Frontal cortex (tissue), 4 donors: ENCODE data around the gene MIGA1. TPM values are rescaled to one million over a fixed set of nuclear protein-coding genes. Genes with fewer than 3 reads are reported as not detected.

ENCODE experiments used
- DNase-seq, 2 donors: peaks; one replicate each; pipeline ENCODE4 v3.0.0; 2012; ENCODE audit warnings: low spot score in 2 of 2
- FAIRE-seq: peaks from 2 replicates; lab custom pipeline; 2012; peaks lifted over from hg19 to GRCh38; lab: Jason Lieb, UNC
- total RNA-seq: library from RNA; depleted of rRNA; stranded (reverse); fragments of >200 nt; gene quantifications from one replicate; pipeline ENCODE4 v1.2.3, GENCODE V29; 2014
- donor health status: control.
- donor health status: control.
- donor health status: control.

The MIGA1 gene
- total RNA-seq, 1 donor from 2014 or later: 24.1 TPM

DNA sequence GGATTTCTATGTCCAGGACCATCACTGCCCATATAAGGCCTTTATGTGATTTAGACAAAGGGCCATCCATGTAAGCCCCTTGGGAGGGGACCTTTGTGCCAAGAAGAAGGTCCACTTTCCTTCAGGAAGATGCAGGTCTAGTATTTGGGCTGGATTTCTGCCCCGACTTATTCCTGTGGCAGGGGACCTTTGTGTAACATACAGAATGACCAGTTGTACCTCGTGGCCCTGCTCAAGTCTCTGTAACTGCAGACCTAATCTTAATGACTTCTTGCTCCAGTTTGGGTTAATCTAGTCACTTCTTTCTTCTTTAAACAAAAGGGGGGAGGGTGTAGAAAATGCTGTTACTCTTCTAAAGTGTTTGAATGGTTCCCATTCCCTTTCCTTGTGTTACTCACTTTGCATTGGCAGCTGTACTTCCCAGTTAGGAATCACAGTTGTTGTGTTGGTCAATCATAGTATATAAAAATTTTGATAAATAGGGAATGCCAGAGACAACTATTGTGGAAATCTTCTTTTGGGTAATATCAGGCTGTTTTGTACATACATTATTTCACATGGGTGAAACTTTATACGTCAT is 54.2 kb downstream of the MIGA1 start:
- FAIRE-seq: no peak
- DNase-seq: no peak

DNA sequence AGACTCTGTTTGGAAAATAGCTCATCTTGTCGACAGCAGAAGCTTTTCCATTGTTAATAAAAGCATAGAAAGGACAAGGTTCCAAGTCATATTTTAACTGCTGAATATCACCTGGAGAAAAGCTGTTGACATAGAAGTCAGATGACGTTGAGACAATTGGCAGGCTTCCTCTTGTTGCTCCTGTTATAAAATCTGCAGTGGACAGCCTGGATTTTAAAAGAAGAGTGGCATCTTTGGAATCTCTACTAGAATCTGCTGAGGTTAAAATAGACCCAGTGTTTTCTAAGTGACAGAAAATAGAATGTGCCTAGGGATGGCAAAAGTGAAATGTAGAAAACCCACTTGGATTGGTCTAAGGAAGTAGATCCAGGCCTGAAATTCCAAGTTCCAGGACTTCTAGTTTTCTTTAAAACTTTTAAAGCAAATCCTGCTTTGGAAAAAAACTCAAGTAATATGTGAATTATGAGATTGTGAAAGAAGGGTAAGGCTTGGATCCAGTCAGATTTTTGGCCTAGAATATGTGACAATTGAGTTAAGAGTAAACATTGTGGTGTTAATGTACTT is 55.4 kb downstream of the MIGA1 start:
- DNase-seq: no peak

DNA sequence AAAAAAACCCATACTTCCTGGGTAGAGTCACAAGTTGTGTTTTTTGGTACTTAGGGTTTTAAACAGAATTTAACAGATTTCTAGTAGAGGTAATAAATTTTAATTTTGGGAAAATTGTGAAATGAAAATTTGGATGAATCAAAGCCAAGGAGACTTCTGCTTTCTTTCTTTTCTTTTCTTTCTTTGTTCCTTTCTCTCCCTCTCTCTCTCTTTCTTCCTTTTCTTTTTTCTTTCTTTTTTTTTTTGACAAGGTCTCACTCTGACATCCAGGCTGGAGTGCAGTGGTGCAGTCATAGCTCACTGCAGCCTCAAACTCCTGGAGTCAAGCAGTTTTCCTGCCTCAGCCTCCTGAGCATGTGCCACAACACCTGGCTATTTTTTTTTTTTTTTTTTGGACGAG is 62.1 kb downstream of the MIGA1 start:
- FAIRE-seq (no peak), DNase-seq (no peak)

More for the DNA sequence above, 55.4 kb downstream of the MIGA1 start:
- FAIRE-seq: no peak

DNA sequence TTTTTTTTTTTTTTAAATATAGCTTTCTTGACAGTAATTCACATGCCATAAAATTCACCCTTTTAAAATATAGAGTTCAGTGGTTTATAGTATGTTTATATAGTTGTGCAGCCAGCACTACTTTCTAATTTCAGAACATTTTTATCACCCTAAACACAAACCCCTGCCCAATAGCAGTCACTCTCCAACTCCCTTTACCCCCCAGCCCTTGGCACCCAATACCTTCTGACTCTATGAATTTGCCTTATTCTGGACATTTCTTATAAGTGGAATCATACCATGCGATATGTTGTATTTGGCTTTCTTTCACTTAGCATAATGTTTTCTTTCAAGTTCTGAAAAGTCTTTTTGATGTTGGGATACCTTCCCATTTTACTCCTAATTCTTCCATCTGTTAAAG is 66.5 kb downstream of the MIGA1 start:
- FAIRE-seq: no peak

DNA sequence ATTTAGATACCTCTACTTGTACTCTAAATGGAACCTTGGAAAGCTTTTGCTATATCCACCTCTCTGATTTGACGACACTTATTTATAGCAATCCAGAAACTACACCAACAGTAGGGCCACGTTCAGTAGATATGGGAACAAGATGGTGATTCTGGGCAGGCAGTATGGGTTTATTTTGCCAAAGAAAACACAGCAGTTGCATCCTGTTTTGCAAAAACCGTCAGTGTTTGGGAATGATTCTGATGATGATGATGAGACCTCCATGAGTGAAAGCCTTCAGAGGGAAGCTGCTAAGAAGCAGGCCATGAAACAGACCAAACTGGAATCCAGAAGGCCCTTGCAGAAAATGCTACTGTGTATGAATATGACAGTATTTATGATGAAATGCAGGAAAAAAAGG is 67.5 kb downstream of the MIGA1 start:
- DNase-seq (no peak), FAIRE-seq (no peak)

More for the DNA sequence above, 66.5 kb downstream of the MIGA1 start:
- no peak for DNase-seq

DNA sequence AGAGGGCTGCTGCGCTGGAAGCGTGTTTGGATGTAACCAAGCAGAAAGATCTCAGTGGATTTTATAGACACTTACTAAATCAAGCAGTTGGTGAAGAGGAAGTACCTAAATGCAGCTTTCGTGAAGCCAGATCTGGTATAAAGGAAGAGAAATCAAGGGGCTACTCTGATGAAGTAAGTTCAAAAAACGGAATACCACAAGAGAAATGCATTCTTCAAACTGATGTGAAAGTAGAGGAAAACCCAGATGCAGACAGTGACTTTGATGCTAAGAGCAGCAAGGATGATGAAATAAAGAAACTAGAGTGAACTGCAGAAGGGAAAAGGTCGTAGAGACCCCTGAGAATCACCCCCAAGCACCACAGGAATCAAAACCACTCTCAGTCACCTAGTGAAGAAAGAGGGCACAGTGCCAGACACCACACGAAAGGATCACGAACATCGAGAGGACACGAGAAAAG is 68.2 kb downstream of the MIGA1 start:
- FAIRE-seq (no peak), DNase-seq (no peak)

DNA sequence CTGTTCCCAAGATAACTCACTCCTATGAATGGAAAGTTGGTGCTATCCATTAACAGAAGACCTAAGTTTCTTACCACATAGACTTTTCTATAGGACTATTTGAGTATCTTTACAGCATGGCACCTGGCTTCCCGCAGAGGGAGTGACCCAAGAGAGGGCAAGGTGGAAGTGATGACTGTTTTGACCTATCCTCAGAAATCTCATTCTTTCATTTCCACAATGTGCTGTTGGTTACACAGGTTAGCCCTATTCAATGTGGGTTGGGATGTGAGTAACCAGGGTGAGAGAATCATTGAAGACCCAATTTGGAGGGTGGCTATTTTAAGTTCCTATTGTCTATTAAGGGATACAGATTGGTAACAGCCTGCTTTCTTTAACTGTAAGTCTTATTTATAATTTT is 70.6 kb downstream of the MIGA1 start:
- FAIRE-seq (no peak), DNase-seq (no peak)

DNA sequence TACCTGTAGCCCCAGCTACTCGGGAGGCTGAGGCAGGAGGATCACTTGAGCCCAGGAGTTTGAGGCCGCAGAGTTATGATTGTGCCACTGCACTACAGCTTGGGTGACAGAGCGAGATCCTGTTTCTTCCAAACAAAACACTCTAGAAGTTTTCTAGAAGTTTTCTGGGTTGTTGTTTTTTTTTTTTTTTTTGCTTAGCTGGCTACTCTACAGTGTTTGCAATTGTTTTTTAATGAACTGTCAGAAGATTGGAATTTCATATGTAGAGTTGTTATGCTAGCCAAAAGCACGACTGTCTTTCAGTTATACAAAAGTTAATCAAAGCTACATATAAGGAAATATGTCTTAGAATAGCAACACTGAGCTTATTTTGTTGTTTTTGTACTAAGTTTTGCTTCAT is 78.1 kb downstream of the MIGA1 start:
- DNase-seq: no peak
- no peak for FAIRE-seq

DNA sequence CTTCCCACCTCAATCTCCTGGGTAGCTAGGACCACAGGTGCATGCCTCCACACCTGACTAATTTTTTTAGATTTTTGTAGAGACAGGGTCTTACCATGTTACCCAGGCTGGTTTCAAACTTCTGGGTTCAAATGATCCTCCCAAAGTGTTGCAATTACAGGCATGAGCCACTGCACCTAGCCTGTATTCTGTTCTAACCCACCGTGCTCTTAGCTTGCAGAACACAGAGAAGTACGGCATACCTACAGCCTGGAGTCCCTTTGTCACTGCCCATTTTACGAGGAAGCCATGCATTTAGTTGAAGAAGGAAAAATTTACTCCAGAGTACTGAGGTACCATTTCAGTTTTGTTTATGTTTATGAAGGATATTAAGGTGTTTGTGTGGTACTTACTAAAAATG is 79.3 kb downstream of the MIGA1 start:
- DNase-seq (no peak), FAIRE-seq (no peak)

DNA sequence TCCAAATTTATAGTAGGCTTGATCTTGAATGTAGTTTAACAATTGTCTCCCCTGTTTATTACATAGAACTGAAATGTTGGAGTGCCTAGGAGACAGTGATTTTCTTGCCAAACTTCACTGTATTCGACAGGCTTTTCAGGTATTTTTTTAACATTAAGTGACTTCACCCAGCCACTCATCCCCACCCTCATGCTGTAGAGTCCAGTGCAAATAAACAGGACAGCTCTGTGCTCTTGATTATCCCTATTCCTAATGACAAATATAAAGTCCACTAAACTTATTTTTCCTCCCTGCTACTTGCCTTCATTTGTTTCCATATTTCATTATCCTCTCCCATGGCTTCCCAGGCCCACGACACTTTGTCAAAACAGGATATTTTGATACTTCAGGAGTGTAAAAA is 79.8 kb downstream of the MIGA1 start:
- FAIRE-seq (no peak), DNase-seq (no peak)

DNA sequence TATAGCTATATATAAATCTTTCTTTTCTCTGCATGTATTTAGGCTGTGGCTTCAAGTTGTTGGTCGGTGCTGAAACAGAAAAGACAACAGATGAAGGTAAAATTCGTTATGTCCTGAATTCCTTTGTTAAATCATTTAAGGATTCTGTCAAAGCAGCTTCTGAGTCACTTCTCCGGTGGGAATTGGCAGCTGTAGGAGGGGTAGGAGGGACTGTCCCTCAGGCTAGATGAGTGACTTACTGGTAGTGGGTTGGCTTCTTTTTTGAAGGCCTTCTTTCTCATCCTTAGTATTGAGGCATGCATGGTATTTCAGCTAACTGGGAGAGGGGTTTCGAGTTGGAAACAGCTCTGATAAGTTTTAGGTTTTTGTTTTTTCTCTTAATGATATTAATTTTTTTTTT is 86.8 kb downstream of the MIGA1 start:
- no peak for DNase-seq
- FAIRE-seq: no peak

DNA sequence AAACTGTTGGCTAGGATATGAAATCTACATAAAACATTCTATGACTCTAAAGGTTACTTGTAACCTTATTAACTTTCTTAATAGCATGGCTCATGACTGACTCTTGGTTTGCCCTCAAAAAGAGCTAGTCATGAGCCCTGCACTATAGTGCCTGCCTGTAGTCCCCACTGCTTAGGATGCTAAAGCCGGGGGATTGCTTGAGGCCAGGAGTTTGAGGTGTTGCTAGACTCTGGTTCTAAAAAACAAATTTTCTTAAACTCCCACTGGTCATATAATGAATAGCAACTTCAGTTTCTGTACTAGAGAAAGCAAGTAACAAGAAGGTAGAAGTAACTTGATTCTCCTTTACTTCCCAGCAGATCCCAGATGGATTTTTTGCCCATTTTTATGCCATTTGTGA is 93.2 kb downstream of the MIGA1 start:
- FAIRE-seq (no peak), DNase-seq (no peak)

DNA sequence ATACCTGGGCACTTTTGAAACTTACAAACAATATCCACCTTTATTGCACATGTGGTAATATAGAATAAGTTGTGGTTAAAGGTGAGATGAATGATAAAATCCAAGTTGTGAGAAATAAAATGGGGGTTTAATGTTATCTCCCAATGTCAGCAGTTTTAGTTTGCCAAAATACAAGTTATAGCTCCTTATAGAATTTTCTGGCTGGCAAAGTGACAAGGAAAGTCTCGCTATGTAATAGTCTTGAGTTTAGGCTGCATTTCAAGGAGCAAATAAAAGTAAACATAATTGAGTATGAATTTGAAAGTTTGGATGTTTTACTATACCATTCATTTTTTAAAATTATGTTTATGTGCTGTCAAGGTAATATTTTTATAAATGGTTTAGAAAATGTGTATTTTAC is 94.0 kb downstream of the MIGA1 start:
- DNase-seq (no peak), FAIRE-seq (no peak)

DNA sequence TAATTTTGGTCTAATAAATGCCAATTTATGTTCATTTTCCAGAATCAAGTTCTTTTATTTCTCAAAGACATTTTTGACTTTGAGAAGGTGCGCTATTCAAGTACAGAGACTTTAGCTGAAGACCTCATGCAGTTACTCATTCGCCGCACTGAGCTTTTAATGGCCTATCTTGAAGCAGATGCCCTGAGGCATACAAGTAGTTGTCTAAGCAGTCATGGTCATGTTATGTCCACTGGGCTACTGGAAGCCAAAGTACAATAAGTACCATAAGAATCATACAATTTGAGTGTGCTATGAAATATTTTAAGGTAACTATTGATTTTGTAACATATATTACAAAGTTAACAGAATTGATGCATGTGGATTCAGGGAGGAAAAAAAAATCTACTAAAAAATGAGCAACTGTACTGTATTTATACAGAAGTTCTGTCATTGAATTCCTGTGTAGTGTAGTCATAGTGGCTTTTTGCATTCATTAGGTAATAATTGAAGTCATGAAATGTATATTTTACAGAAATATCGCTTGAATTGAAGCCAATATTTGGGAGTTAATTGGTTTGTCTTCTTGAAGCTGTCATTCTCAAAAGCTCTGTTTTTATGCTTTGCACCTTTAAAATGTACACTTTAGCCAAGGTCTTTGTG is 95.5 kb downstream of the MIGA1 start:
- FAIRE-seq (no peak), DNase-seq (no peak)

DNA sequence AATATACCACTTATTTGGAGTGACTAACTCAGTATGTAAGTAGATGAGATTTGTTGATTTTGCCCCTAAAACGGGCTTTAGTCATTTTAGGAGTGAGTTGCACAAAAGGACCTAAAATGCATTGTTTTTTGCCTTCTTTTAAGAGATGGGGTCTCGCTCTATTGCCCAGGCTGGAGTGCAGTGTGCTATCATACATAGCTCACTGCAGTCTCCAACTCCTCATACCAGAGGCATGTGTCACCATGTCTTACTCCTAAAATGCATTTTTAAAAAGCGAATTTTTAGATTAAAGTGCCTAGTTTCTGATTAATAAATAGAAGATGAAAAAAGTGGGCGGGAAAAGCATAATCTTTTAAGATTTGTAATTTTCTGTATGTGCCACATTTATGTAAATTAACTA is 97.4 kb downstream of the MIGA1 start:
- DNase-seq: no peak

DNA sequence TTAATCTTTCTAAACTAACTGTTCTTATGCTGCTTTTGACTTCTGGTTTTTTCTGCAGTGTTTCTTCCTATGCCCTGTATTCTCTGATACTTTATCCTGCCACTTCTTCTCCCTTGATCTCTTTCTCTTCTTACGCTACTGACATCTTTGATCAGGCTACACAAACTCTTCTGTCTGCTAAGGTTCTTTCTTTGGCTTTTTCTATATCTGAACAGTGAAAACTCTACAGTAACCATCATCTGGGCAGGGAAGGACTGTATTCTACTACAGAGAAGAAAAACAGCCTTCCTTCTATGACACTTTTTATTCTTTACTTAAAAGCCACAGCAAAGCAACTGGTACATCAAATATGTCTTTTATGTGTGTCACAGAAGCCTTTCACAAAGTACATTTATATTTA is 101.6 kb downstream of the MIGA1 start:
- DNase-seq: no peak

More for the DNA sequence above, 97.4 kb downstream of the MIGA1 start:
- no peak for FAIRE-seq

DNA sequence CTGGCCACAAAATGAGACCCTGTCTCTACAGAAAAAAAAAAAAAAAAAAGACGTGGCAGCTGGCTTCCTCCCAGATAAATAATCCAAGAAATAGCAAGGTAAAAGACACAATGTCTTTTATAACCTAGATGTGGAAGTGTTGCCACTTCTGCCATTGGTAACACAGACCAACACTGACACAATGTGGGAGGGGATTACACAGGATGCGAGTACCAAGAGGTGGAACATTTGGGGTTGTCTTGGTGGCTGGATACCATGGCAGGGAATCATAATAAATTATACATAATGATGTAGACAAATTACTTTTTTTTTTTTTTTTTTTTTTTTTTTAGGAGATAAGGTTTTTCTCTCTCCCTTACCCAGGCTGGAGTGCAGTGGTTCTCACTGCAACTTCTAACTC is 103.0 kb downstream of the MIGA1 start:
- no peak for DNase-seq
- no peak for FAIRE-seq

More for the DNA sequence above, 101.6 kb downstream of the MIGA1 start:
- FAIRE-seq: no peak

DNA sequence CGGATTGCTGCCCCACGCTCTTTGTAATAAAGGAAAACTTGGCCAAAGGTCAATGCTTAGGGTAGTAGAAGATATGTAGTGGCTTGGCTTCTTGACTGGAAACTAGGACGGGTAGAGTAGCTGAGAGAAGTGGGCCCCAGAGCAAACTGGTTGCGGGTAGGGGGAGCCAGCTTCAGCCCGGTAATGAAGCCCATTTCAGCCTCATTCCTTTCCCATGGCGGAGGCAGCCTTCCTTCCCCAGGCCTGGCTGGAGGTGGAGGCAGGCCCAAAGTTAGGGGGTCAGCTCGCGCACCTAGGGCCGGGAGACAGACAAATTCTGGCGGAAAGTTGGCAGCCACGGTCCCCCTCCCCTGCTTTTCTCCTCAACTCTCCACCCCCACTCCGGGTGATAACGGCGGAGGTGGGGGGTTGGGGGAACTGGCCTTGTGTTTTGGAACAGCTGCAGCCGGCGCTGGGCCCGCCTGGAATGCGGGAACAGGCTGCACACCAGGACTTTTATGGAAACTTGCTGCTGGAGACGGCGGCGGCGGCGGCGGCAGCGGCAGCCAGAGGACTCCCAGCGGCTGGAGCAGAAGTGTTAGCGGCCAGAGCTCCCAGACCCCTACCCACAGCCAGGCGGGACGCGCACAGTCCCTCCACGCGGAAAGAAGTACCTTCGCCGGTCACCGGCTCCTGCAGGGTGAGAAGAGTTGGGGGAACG is 108.8 kb downstream of the MIGA1 start, which contains the start of gene NEXN:
Gene NEXN (plus strand): TSS at position 544 of the 700 bp plus-strand sequence. CDS start 27,483 bp downstream, outside the sequence.
- FAIRE-seq: no peak
- peak; percentile 43 to 45 for DNase-seq

DNA sequence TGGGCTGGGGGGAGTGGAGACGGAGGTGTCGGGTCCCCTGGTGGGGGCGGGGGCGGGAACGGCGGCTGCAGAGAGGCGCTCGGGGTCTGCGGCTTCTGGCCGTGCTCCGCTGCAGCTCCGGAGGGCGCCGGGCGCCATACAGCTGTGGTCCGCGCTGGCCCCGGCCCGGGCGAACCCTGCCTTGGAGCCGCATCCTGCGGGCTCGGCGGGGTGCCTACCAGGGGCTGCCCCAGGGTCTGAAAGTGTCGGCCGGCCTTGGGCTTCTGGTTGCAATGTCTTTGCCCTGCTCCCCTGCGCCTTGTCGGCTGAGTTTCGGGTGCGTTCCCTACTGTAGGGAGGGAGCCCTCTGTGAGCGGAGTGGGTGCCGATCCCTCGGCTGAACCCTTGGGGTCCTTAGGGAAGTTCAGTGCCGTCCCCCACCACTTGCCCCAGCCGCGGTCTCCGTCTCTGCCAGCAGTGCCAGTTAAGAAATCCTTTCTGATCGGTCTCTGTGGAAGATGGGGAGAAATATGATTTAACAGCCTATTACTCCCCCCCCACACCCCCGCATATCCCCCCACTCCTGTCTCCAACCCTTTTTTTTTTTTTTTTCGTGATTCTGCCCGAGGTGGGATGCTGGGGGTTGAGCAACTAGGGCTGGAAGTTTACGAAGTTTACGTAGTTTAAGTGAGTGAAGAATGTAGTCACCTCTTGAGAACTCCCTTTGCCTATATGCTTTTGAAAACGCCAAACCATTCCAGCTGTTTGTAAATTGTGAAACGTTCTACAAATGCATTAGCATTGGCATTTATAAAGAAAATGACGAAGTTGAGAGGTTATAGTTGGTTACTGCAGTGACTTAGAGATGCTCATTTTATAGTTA is 109.6 kb downstream of the MIGA1 start:
- no peak for FAIRE-seq
- peak in 1 of 2 donors; percentile 34 for DNase-seq

DNA sequence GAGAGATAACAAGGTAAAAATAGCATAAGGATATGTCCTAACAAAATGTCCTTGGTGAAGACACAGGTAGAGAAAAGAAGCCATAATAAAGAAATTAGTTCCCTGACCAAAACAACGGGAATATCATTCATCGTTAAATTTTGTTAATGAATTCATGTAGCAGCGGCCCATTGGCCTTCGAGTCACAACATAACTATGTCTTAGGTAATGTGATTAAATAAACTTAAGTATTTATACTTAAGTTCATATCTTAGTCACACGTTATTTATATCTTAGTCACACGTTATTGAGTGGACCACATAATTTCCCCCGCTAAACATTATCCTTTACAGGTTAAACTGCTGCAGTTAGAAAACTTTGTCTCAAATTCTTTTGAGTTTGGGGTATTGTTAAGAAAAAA is 110.2 kb downstream of the MIGA1 start:
- DNase-seq: no peak
- no peak for FAIRE-seq
